ENCODE results near the gene APMAP. TPM values are rescaled to one million over a fixed set of nuclear protein-coding genes. Genes with fewer than 3 reads are reported as not detected.

The APMAP gene
- total RNA-seq, 1 donor = 70.2 TPM

- Histone ChIP-seq H2AFZ (ENCODE audit: low read length) (no peak overlapping the region), H3K4me2 (ENCODE audit: insufficient read depth, low read length) (no peak overlapping the region), H3K79me2 (ENCODE audit: insufficient read depth, low read length) (no peaks in the 10 kb centered on the region), H3K27ac (ENCODE audit: low read depth, low read length) (no peak overlapping the region), H3K4me3 (ENCODE audit: insufficient read depth, low read length) (no peak overlapping the region), H4K20me1 (ENCODE audit: insufficient read depth, low read length) (no peaks in the 10 kb centered on the region), H3K27me3 (ENCODE audit: insufficient read depth, low read length) (no peaks in the 10 kb centered on the region), H3K36me3 (ENCODE audit: insufficient read depth, low read length) (no peaks in the 10 kb centered on the region), H3K4me1 (ENCODE audit: insufficient read depth, low read length) (no peaks in the 10 kb centered on the region), H3K9me3 (ENCODE audit: low read depth, low read length) (no peaks in the 10 kb centered on the region)
- no peak for TF ChIP-seq CTCF (IDR thresholded peaks at IDR 0.05; ENCODE audit: extremely low read depth, low read depth, low read length)
- no peak for DNase-seq (ENCODE audit: insufficient read length, low spot score, missing footprints)
These were observed 49.9 kb downstream of the APMAP start for GRCh38 chr20:24942679-24943078.

GRCh38 chr20:24939036-24939435 is 53.5 kb downstream of the APMAP start:
- Histone ChIP-seq H3K79me2 (ENCODE audit: insufficient read depth, low read length) (no peaks in the 10 kb centered on the region), H3K9me3 (ENCODE audit: low read depth, low read length) (no peaks in the 10 kb centered on the region), H3K27me3 (ENCODE audit: insufficient read depth, low read length) (no peaks in the 10 kb centered on the region), H3K27ac (ENCODE audit: low read depth, low read length) (no peak overlapping the region), H3K4me2 (ENCODE audit: insufficient read depth, low read length) (no peak overlapping the region), H2AFZ (ENCODE audit: low read length) (no peak overlapping the region), H3K4me3 (ENCODE audit: insufficient read depth, low read length) (no peak overlapping the region), H3K36me3 (ENCODE audit: insufficient read depth, low read length) (no peaks in the 10 kb centered on the region), H3K4me1 (ENCODE audit: insufficient read depth, low read length) (no peaks in the 10 kb centered on the region), H4K20me1 (ENCODE audit: insufficient read depth, low read length) (no peaks in the 10 kb centered on the region)
- TF ChIP-seq CTCF (IDR thresholded peaks at IDR 0.05; ENCODE audit: extremely low read depth, low read depth, low read length) = no peak
- no peak for DNase-seq (ENCODE audit: insufficient read length, low spot score, missing footprints)

- no peak for TF ChIP-seq CTCF (IDR thresholded peaks at IDR 0.05; ENCODE audit: extremely low read depth, low read depth, low read length)
- H3K79me2 ChIP-seq (ENCODE audit: insufficient read depth, low read length) = no peaks in the 10 kb centered on the region
- no peaks in the 10 kb centered on the region for H4K20me1 ChIP-seq (ENCODE audit: insufficient read depth, low read length)
- no peak overlapping the region for H3K4me3 ChIP-seq (ENCODE audit: insufficient read depth, low read length)
- no peaks in the 10 kb centered on the region for H3K4me1 ChIP-seq (ENCODE audit: insufficient read depth, low read length)
- no peak overlapping the region for H2AFZ ChIP-seq (ENCODE audit: low read length)
- no peak for DNase-seq (ENCODE audit: insufficient read length, low spot score, missing footprints)
- H3K36me3 ChIP-seq (ENCODE audit: insufficient read depth, low read length) = no peaks in the 10 kb centered on the region
- no peaks in the 10 kb centered on the region for H3K27me3 ChIP-seq (ENCODE audit: insufficient read depth, low read length)
- no peaks in the 10 kb centered on the region for H3K9me3 ChIP-seq (ENCODE audit: low read depth, low read length)
- no peak overlapping the region for H3K27ac ChIP-seq (ENCODE audit: low read depth, low read length)
- no peak overlapping the region for H3K4me2 ChIP-seq (ENCODE audit: insufficient read depth, low read length)
These were observed 54.1 kb downstream of the APMAP start for GRCh38 chr20:24938498-24938897.

GRCh38 chr20:24937579-24937978 is 55.0 kb downstream of the APMAP start:
- Histone ChIP-seq H3K9me3 (ENCODE audit: low read depth, low read length) (no peaks in the 10 kb centered on the region), H3K27ac (ENCODE audit: low read depth, low read length) (no peak overlapping the region), H2AFZ (ENCODE audit: low read length) (no peak overlapping the region), H4K20me1 (ENCODE audit: insufficient read depth, low read length) (no peaks in the 10 kb centered on the region), H3K36me3 (ENCODE audit: insufficient read depth, low read length) (no peaks in the 10 kb centered on the region), H3K4me1 (ENCODE audit: insufficient read depth, low read length) (no peaks in the 10 kb centered on the region), H3K79me2 (ENCODE audit: insufficient read depth, low read length) (no peaks in the 10 kb centered on the region), H3K27me3 (ENCODE audit: insufficient read depth, low read length) (no peaks in the 10 kb centered on the region), H3K4me3 (ENCODE audit: insufficient read depth, low read length) (no peak overlapping the region), H3K4me2 (ENCODE audit: insufficient read depth, low read length) (no peak overlapping the region)
- no peak for DNase-seq (ENCODE audit: insufficient read length, low spot score, missing footprints)
- no peak for TF ChIP-seq CTCF (IDR thresholded peaks at IDR 0.05; ENCODE audit: extremely low read depth, low read depth, low read length)

All from osteoblast (primary cell).